NCI-H2107 (cell line): ENCODE measurements around the gene KCNB1.

Experiments used
- DNase-seq: peaks from one replicate; lab custom pipeline; 2025; lab: John Stamatoyannopoulos, UW

The KCNB1 gene

GRCh38 chr20:49351775-49352174 is 130.7 kb downstream of the KCNB1 start:
- no peak for DNase-seq

- DNase-seq = no peak
Measured at GRCh38 chr20:49349694-49350252, 132.7 kb downstream of the KCNB1 start.

- no peak for DNase-seq
Measured at GRCh38 chr20:49349078-49349477, 133.4 kb downstream of the KCNB1 start.

GRCh38 chr20:49348563-49348962 is 133.9 kb downstream of the KCNB1 start:
- no peak for DNase-seq

- no peak for DNase-seq
Measured at GRCh38 chr20:49347156-49347555, 135.3 kb downstream of the KCNB1 start.

DNA sequence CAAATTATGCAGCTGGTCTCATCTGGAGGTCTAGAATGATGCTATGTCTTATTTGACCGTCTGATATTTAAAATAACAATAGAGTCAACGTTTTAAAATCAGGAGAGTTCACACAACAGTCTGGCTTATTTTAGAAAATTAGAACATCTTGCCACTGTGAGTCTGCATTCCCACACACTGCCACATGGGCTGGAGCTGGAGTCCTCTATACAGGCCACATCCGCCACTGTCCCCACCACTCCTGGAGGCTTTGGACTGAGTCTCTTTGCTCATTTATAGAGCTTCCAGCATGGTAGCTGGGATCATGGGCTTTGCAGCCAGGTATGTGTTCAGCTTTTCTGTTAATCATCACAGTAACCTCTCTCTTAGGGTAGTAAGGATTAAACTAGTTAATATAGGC is 135.8 kb downstream of the KCNB1 start:
- no peak for DNase-seq

DNA sequence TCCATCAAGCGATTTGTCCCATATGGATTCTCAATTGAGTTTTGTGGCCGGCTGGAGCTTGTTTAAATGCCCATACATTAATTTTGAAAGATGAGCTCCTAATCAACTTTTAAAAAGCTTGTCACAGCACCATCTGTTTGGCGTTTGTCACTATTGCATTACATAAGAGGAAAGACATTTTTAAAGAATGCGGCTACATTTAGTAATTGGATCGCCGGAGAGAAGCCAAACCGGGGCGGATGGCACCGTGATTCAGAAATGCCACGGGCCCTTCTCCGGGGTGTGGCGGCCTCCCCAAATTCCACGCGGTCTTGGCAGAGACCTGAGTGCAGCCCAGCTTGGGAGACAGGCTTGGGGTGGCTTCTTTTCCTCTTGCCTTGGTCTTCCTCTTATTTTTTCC is 136.9 kb downstream of the KCNB1 start:
- DNase-seq = no peak

DNA sequence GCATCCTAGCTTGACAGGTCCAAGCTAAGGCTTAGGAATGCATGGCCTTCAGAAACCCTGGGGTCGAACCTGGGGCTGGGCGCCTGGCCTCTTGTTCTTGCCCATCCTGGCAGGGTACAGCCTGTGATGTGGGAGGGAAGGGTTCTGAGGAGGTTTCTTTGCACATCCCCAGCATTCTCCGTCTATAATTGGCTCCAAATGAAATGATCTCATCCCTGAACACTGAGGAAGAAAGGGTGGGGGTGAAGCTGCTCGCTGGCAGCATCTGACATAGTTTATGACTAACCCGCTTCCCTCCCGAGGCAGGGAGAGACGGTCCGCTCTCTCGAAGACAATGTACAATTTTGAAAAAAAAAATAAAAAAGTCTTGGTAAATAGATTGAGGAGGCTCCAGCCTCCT is 137.5 kb downstream of the KCNB1 start:
- no peak for DNase-seq

DNA sequence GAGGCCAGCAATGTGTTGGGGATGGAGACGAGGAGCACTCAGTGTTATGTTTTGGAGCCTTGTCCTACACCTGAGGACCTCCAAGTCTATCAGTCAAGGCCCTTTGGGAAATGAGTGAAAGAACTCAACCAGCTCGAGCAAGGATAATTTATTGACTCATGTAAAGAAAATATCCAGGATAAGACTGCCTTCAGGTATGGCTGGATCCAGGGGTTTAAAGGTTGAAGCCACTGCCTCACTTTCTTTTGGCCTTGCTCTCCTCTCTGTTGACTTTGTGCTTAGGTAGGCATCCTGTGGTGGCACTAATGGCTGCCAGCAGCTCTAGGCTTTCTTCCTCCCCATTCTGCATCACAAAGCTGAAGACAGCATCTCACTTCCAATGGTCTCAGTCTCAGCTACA is 138.3 kb downstream of the KCNB1 start:
- no peak for DNase-seq

- DNase-seq = no peak
Measured at GRCh38 chr20:49343246-49343645, 139.2 kb downstream of the KCNB1 start.

- no peak for DNase-seq
Measured at GRCh38 chr20:49340161-49340966, 142.1 kb downstream of the KCNB1 start.

DNA sequence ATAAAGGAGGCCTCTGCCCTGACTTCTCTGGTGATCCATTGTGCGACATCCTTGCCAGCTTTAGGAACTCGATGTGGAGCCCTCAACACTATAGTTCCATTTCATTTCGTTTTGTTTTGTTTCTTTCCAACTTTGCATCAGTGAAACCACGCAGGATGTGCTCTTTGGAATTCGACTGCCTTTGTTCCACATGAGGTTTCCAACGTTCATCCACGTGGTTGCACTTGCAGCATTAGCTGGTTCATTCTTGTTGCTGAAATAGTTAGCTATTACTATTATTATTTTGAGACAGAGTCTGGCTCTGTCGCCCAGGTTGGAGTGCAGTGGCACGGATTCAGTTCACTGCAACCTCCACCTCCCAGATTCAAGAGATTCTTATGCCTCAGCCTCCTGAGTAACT is 143.3 kb downstream of the KCNB1 start:
- DNase-seq = no peak

- DNase-seq = no peak
Measured at GRCh38 chr20:49338061-49338460, 144.4 kb downstream of the KCNB1 start.

DNA sequence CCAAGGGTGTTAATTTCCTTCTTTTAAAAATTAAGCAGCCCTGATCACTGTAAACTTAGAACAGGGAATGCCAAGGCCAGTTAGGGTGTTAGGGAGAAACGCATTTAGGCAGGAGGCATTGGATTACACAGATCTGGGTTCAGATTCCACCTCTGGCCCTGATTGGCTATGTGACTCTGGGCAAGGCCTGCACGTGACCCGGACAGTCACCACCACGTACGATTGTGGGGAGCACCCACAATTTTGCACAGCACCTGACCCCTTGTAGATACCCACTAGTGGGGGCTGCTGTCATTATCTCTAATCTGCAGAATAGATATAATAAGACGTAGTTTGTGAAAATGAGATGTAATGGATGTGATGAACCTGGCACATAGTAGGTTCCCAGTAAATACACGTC is 145.1 kb downstream of the KCNB1 start:
- no peak for DNase-seq

DNA sequence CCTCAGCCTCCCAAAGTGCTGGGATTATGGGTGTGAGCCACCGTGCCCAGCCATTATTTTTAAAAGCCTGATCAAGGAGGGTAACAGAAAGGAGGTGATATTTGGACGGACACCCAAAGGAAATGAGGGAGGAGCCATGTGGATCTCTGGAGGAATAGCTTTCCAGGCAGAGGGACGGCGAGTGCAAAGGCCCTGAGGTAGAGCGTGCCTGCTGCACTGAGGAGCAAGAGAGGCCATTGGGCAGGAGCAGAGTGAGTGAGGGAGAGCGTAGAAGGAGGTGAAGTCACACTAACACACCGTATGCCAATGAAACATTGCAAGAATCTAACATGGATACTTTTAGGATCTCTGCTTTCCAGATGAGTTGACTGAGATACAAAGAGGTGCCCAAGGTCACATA is 145.7 kb downstream of the KCNB1 start:
- no peak for DNase-seq

GRCh38 chr20:49335476-49335875 is 147.0 kb downstream of the KCNB1 start:
- no peak for DNase-seq

- DNase-seq = no peak
Measured at GRCh38 chr20:49330701-49331615, 151.5 kb downstream of the KCNB1 start.

DNA sequence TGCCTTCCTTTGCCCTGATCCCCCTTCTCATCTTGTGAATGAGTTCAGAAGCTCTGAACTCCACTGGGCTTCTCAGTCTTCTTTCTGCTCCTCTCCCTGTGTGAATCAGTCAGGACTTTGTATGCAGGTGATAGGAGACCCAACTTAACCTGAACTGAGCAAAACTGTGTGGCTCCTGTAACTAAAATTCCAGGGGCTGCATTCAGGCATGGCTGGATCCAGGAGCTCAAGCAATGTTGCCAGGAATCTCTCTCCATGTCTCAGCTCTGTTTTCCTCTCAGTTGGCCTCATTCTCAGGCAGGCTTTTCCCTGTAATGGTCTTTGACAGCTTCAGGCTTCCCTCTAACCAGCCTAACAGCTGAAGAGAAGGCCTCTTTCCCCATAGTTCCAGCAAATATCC is 153.7 kb downstream of the KCNB1 start:
- no peak for DNase-seq

- DNase-seq = no peak
Measured at GRCh38 chr20:49326026-49326425, 156.4 kb downstream of the KCNB1 start.

DNA sequence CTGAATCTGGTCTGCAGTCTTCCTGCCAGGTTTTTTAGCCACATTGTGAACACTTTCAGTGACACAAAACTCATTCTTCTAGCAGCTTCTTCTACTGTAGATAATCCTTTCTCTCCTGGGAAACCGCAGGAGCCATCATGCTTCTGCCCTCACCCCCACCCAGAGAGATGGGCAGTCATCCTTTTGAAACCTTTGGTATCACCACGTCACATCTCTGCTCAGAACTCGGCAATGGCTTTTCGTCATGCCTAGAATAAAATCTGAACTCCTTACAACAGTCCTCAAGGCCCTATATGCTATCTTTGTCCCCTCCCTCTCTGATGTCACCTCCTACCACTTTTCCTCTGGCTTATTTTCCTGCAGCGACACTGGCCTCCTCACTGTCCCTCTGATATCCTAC is 158.2 kb downstream of the KCNB1 start:
- no peak for DNase-seq

- peak; percentile 64 for DNase-seq
Measured at GRCh38 chr20:49323622-49324238, 158.7 kb downstream of the KCNB1 start.

DNA sequence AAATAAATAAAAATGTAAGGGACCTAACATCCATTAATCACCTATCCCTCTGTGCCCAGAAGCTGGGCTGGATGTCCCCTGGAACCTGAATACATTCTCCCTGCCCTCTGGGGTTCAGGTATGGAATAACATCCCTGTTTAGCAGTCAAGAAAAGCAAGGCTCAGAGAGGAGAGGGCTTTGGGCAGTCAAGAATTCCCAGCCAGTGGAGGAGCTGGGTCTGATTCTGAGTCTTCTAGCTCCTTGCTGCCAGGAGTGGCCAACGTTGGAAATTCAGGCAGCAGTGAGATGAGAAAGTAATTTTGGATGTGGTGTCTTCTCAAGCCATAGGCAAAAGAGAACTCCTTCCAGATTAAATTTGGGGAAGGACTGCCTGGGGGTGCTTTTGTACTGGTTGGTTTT is 162.0 kb downstream of the KCNB1 start:
- DNase-seq = peak; percentile 23
